IMR-90 (cell line): Measurements from ENCODE around the gene CD93. TPM values are rescaled to one million over a fixed set of nuclear protein-coding genes. Genes with fewer than 3 reads are reported as not detected.

Experiments used
- ATAC-seq: fragments of 200-7000 bp; cut with Tn5 transposase; 2 replicates; pipeline ENCODE4 v1.9.1; 2020; ENCODE audit warnings: low read depth, mild to moderate bottlenecking, moderate library complexity
- BruUV-seq: library from RNA; stranded (reverse); fragments of 400-500 nt; replicated peaks from 2 replicates; lab custom pipeline; 2021; lab: Mats Ljungman, UMichigan
- CTCF ChIA-PET: fragments of 300-600 bp; formaldehyde crosslinking; extraction: SDS; loops from one replicate; lab custom pipeline; 2021; ENCODE audit warnings: antibody characterized with exemption; lab: Yijun Ruan, JAX
- POLR2A ChIA-PET: fragments of 300-600 bp; sonication (Branson Sonifier 250); formaldehyde crosslinking; loops from one replicate; lab custom pipeline; 2022; ENCODE audit warnings: antibody characterized with exemption; ENCODE audit not compliant: unreplicated experiment; lab: Charles Lee
- DNase-seq: peaks from one replicate; pipeline ENCODE4 v3.0.0; 2013
- H2AFZ ChIP-seq: replicated peaks from 2 replicates; pipeline ENCODE3; 2013; ENCODE audit warnings: low read length, mild to moderate bottlenecking; ENCODE audit not compliant: poor library complexity
- H2AK5ac ChIP-seq: 2 replicates; pipeline ENCODE4 v1.6.1; 2013; ENCODE audit warnings: low read depth, low read length, inconsistent platforms
- H2AK9ac ChIP-seq: replicated peaks from 2 replicates; pipeline ENCODE3; 2013; ENCODE audit warnings: mild to moderate bottlenecking, low read depth, low read length, moderate library complexity; ENCODE audit not compliant: poor library complexity
- H2BK120ac ChIP-seq: 2 replicates; pipeline ENCODE4 v1.6.1; 2013; ENCODE audit warnings: low read depth, low read length, inconsistent platforms
- H2BK15ac ChIP-seq: 3 replicates; pipeline ENCODE4 v1.6.1; 2013; ENCODE audit warnings: low read depth, low read length, inconsistent platforms
- H2BK20ac ChIP-seq: 2 replicates; pipeline ENCODE4 v1.6.1; 2013; ENCODE audit warnings: low read depth, mild to moderate bottlenecking, inconsistent platforms, low read length, moderate library complexity
- H2BK5ac ChIP-seq: 2 replicates; pipeline ENCODE4 v1.6.1; 2013; ENCODE audit warnings: mild to moderate bottlenecking, low read depth, low read length, inconsistent platforms; ENCODE audit not compliant: poor library complexity, severe bottlenecking
- H3K14ac ChIP-seq: replicated peaks from 2 replicates; pipeline ENCODE4 v1.6.1; 2013; ENCODE audit warnings: low read depth, low read length, inconsistent platforms
- H3K18ac ChIP-seq: 2 replicates; pipeline ENCODE4 v1.6.1; 2013; ENCODE audit warnings: low read depth, low read length, control low read depth
- H3K23ac ChIP-seq: 2 replicates; pipeline ENCODE4 v1.6.1; 2013; ENCODE audit warnings: low read depth, low read length, inconsistent platforms
- H3K27ac ChIP-seq: 2 replicates; pipeline ENCODE4 v1.5.1; 2013; ENCODE audit warnings: mild to moderate bottlenecking, control low read depth, low read length; ENCODE audit not compliant: insufficient read depth
- H3K27me3 ChIP-seq: 2 replicates; pipeline ENCODE4 v1.6.1; 2013; ENCODE audit warnings: low read length; ENCODE audit not compliant: control insufficient read depth, insufficient read depth
- H3K36me3 ChIP-seq: 2 replicates; pipeline ENCODE4 v1.6.1; 2013; ENCODE audit warnings: low read length, mixed read lengths; ENCODE audit not compliant: control insufficient read depth, insufficient read depth
- H3K4ac ChIP-seq: 2 replicates; pipeline ENCODE4 v1.6.1; 2013; ENCODE audit warnings: low read depth, low read length, inconsistent platforms
- H3K4me1 ChIP-seq: 2 replicates; pipeline ENCODE4 v1.6.1; 2013; ENCODE audit warnings: low read length, mixed read lengths; ENCODE audit not compliant: control insufficient read depth, insufficient read depth
- H3K4me2 ChIP-seq: 2 replicates; pipeline ENCODE4 v1.6.1; 2013; ENCODE audit warnings: low read depth, mild to moderate bottlenecking, control low read depth, low read length, moderate library complexity
- H3K4me3 ChIP-seq: 2 replicates; pipeline ENCODE4 v1.5.1; 2013; ENCODE audit warnings: low read depth, mild to moderate bottlenecking, control low read depth, low read length, moderate library complexity; ENCODE audit not compliant: insufficient read depth
- H3K56ac ChIP-seq: 2 replicates; pipeline ENCODE4 v1.6.1; 2013; ENCODE audit warnings: low read length, inconsistent platforms; ENCODE audit not compliant: insufficient read depth; ENCODE audit errors: extremely low read depth
- H3K79me1 ChIP-seq, 2 experiments: 2 replicates each; pipeline ENCODE4 v1.6.1; 2013; ENCODE audit warnings: low read length in 2 of 2, inconsistent platforms in 1 of 2, low read depth in 1 of 2
- H3K9ac ChIP-seq: 2 replicates; pipeline ENCODE4 v1.6.1; 2013; ENCODE audit warnings: low read depth, low read length, control low read depth
- H3K9me1 ChIP-seq: 2 replicates; pipeline ENCODE4 v1.6.1; 2013; ENCODE audit warnings: low read length, inconsistent platforms; ENCODE audit not compliant: insufficient read depth
- H3K9me3 ChIP-seq: 2 replicates; pipeline ENCODE4 v1.6.1; 2013; ENCODE audit warnings: low read length; ENCODE audit not compliant: control insufficient read depth, insufficient read depth
- H4K20me1 ChIP-seq: 2 replicates; pipeline ENCODE4 v1.6.1; 2013; ENCODE audit warnings: low read length, inconsistent platforms; ENCODE audit not compliant: insufficient read depth
- H4K5ac ChIP-seq: 2 replicates; pipeline ENCODE4 v1.6.1; 2013; ENCODE audit warnings: mild to moderate bottlenecking, low read depth, low read length, control low read depth
- H4K8ac ChIP-seq, 2 experiments: 2 replicates each; pipeline ENCODE4 v1.6.1; 2013; ENCODE audit warnings: low read depth in 2 of 2, low read length in 2 of 2, control low read depth in 1 of 2, inconsistent platforms in 1 of 2
- H4K91ac ChIP-seq: 2 replicates; pipeline ENCODE4 v1.6.1; 2013; ENCODE audit warnings: low read depth, low read length, inconsistent platforms; ENCODE audit not compliant: insufficient read depth
- BHLHE40 ChIP-seq: fragments of 150-350 bp; IDR thresholded peaks from 2 replicates; pipeline ENCODE4 v1.6.1; 2016; ENCODE audit warnings: mild to moderate bottlenecking, low read depth, low read length
- CEBPB ChIP-seq: IDR thresholded peaks from 2 replicates; pipeline ENCODE4 v1.6.1; 2012; ENCODE audit warnings: low read depth, low read length, improper control_type of control experiment
- CHD1 ChIP-seq: IDR thresholded peaks from 2 replicates; pipeline ENCODE4 v1.6.1; 2012; ENCODE audit warnings: low read depth, low read length, improper control_type of control experiment
- CTCF ChIP-seq: conservative IDR thresholded peaks from 2 replicates; pipeline ENCODE4 v1.5.1; 2012; ENCODE audit warnings: mild to moderate bottlenecking, low read depth, low read length, improper control_type of control experiment
- ELK1 ChIP-seq: fragments of 150-350 bp; IDR thresholded peaks from 2 replicates; pipeline ENCODE4 v1.6.1; 2016; ENCODE audit warnings: low read depth, mild to moderate bottlenecking, low read length, moderate library complexity, borderline replicate concordance
- FOS ChIP-seq: fragments of 150-350 bp; IDR thresholded peaks from 2 replicates; pipeline ENCODE4 v1.6.1; 2016; ENCODE audit warnings: low read depth, low read length
- MAFK ChIP-seq: IDR thresholded peaks from 2 replicates; pipeline ENCODE4 v1.6.1; 2012; ENCODE audit warnings: low read depth, low read length, improper control_type of control experiment
- MAZ ChIP-seq: IDR thresholded peaks from 2 replicates; pipeline ENCODE4 v1.6.1; 2012; ENCODE audit warnings: low read depth, mild to moderate bottlenecking, low read length, improper control_type of control experiment, moderate library complexity, borderline replicate concordance
- MXI1 ChIP-seq: IDR thresholded peaks from 2 replicates; pipeline ENCODE4 v1.6.1; 2012; ENCODE audit warnings: low read depth, mild to moderate bottlenecking, low read length, moderate library complexity, borderline replicate concordance
- NFE2L2 ChIP-seq: fragments of 150-350 bp; IDR thresholded peaks from 2 replicates; pipeline ENCODE4 v1.6.1; 2016; ENCODE audit warnings: low read depth, mild to moderate bottlenecking, low read length
- POLR2A ChIP-seq: IDR thresholded peaks from 2 replicates; pipeline ENCODE4 v1.6.1; 2012; ENCODE audit warnings: mild to moderate bottlenecking, low read depth, low read length
- RAD21 ChIP-seq: IDR thresholded peaks from 2 replicates; pipeline ENCODE4 v1.6.1; 2012; ENCODE audit warnings: low read length, improper control_type of control experiment
- RCOR1 ChIP-seq: IDR thresholded peaks from 2 replicates; pipeline ENCODE4 v1.6.1; 2012; ENCODE audit warnings: mild to moderate bottlenecking, low read length, improper control_type of control experiment; ENCODE audit not compliant: insufficient replicate concordance
- RFX5 ChIP-seq: IDR thresholded peaks from 2 replicates; pipeline ENCODE4 v1.8.0; 2012; ENCODE audit warnings: low read depth, mild to moderate bottlenecking, low read length, moderate library complexity
- SMC3 ChIP-seq: fragments of 150-350 bp; IDR thresholded peaks from 2 replicates; pipeline ENCODE4 v1.6.1; 2016; ENCODE audit warnings: low read depth, mild to moderate bottlenecking, antibody characterized with exemption, low read length, moderate library complexity
- USF2 ChIP-seq: fragments of 150-350 bp; IDR thresholded peaks from 2 replicates; pipeline ENCODE4 v1.6.1; 2017; ENCODE audit warnings: mild to moderate bottlenecking, antibody characterized with exemption, low read length, low read depth
- WGBS, 2 experiments: methylation state at CpG; one replicate each; pipeline versions ENCODE4 v1.1.5 to v1.1.7; 2013; ENCODE audit warnings: missing lambda C conversion rate in 2 of 2; ENCODE audit not compliant: insufficient read length in 1 of 2; ENCODE audit errors: extremely low coverage in 2 of 2; 5-methylcytosine and 5-hydroxymethylcytosine counted together
- dilution Hi-C: fragments of 300-500 bp; cut with HindIII; formaldehyde crosslinking; loops from one replicate; pipeline ENCODE4 v1.14.3; 2018; ENCODE audit warnings: low sequenced_read_pairs; ENCODE audit not compliant: unreplicated experiment
- in situ Hi-C: fragments of 300-500 bp; cut with MboI; formaldehyde crosslinking; loops from 3 replicates; pipeline ENCODE4 v1.14.3; 2019; ENCODE audit warnings: low sequenced_read_pairs, inconsistent platforms, mixed read lengths
- intact Hi-C: fragments of 100-400 bp; cut with micrococcal nuclease; formaldehyde crosslinking; loops from 2 replicates; pipeline ENCODE4 v1.10.0; 2022
- polyA plus RNA-seq, 3 experiments: library from polyadenylated mRNA; depleted of rRNA; stranded (reverse); fragments of >200 nt; gene quantifications; 2 replicates each; pipeline ENCODE4 v1.2.3, GENCODE V29; 2012; ENCODE audit warnings: low replicate concordance in 1 of 3
- total RNA-seq: library from RNA; depleted of rRNA; stranded (reverse); fragments of >200 nt; gene quantifications from 2 replicates; pipeline ENCODE4 v1.2.3, GENCODE V29; 2012

The CD93 gene
- total and polyA plus RNA-seq, 2 of the 4 experiments (the other 2 are of a cell fraction) = under 0.01 to 0.02 TPM

GRCh38 chr20:23084845-23085365 is 1.2 kb downstream of the CD93 start:
- no peak overlapping the region for H3K4me3 ChIP-seq
- H4K91ac ChIP-seq = no peak overlapping the region
- H3K56ac ChIP-seq = no peak overlapping the region
- H4K20me1 ChIP-seq = no peaks in the 10 kb centered on the region
- peak overlapping the region; percentile 67 for H2AFZ ChIP-seq
- CTCF ChIA-PET = no interaction called here
- DNase-seq (no peak), ATAC-seq (no peak)
- TF ChIP-seq RFX5 (no peak), RCOR1 (no peak), CTCF (no peak), CHD1 (no peak), SMC3 (no peak), NFE2L2 (no peak), POLR2A (no peak), BHLHE40 (no peak), USF2 (no peak), ELK1 (no peak), MAZ (no peak), MAFK (no peak), CEBPB (no peak), MXI1 (no peak), RAD21 (no peak), FOS (no peak)
- no peak overlapping the region for H2BK5ac ChIP-seq
- no peak overlapping the region for H2BK20ac ChIP-seq
- H3K9me3 ChIP-seq = no peaks in the 10 kb centered on the region
- POLR2A ChIA-PET = no interaction called here
- no peak overlapping the region for H3K18ac ChIP-seq
- no peak overlapping the region for H3K23ac ChIP-seq
- H2AK5ac ChIP-seq = no peak overlapping the region
- H3K79me1 ChIP-seq = no peaks in the 10 kb centered on the region
- WGBS, 2 experiments = 34% methylated on average over 4 of the region's 24 CpGs; no CpG with 5 or more reads in 1 of the 2 experiments
- no peaks in the 10 kb centered on the region for H3K9me1 ChIP-seq
- H4K5ac ChIP-seq = no peak overlapping the region
- no peak overlapping the region for H3K27ac ChIP-seq
- no TSS peak for BruUV-seq
- in situ Hi-C loops = loop anchor here (25.0 kb wide), 1 partner anchor 102 kb away; no protein-coding TSS in a partner anchor
- no peak overlapping the region for H3K9ac ChIP-seq
- no peak overlapping the region for H2AK9ac ChIP-seq
- no peak overlapping the region for H3K4me2 ChIP-seq
- intact Hi-C loops = no loop called here
- H2BK120ac ChIP-seq = no peak overlapping the region
- no peaks in the 10 kb centered on the region for H3K36me3 ChIP-seq
- H3K27me3 ChIP-seq = peaks cover 35% of the 10 kb centered on the region
- no peak overlapping the region for H2BK15ac ChIP-seq
- H3K14ac ChIP-seq = no peak overlapping the region
- H3K4ac ChIP-seq = no peak overlapping the region
- dilution Hi-C loops = no loop called here
- H3K4me1 ChIP-seq = no peaks in the 10 kb centered on the region
- no peak overlapping the region for H4K8ac ChIP-seq
